ENCODE results near the gene RPGRIP1. TPM values are rescaled to one million over a fixed set of nuclear protein-coding genes. Genes with fewer than 3 reads are reported as not detected.
"Not testable (repeated sequence)": the region's sequence is repeated elsewhere in the genome, so short reads cannot be mapped to it uniquely, and the experiment has no call there.

The RPGRIP1 gene
- total RNA-seq, 1 donor from 2014 or later: not detected

GRCh38 chr14:21299562-21300130 lies 19.8 kb downstream of the RPGRIP1 start:
- no peak for DNase-seq (ENCODE audit: low read depth, low spot score)

- no peak for DNase-seq (ENCODE audit: low read depth, low spot score)
These were observed 21.0 kb downstream of the RPGRIP1 start for GRCh38 chr14:21300892-21301291.

DNA sequence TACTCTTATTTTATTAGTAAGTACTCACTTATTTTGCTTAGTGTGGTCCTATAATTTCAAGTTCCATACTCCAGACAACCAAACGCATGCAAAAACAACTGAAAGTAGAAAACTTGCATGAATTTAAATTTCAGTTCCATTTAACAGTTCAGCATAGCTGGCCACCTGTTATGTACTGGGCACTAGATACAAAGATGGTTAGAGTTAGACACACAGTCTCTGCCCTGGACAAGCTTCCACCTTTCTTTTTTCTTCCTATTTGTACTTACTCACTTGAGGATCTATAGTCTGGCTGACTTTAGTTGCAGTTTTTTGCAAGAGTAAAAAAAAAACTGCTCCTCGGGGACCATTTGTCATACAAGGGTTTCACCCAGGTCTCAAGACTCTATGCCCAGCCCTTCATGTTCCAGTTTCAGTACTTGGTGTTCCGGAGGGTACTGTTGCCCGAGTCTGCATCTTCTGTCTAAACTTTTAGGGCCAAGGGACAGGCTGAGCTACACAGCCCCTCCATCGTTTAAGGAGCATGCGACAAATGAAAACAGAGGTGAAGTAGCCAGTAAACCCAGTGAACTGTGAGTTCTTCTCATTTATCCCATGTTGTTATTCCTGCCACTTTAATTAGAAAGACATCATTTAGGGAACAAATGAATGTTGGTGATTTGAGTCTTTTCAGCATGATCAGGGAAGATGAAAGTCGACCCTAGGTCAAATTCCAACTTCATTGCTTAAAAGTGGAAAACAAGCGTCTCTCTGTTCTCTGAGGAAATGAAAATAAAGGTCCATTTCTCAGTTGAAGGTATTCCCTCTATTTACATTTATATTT lies 22.3 kb downstream of the RPGRIP1 start:
- no peak for DNase-seq (ENCODE audit: low read depth, low spot score)

DNA sequence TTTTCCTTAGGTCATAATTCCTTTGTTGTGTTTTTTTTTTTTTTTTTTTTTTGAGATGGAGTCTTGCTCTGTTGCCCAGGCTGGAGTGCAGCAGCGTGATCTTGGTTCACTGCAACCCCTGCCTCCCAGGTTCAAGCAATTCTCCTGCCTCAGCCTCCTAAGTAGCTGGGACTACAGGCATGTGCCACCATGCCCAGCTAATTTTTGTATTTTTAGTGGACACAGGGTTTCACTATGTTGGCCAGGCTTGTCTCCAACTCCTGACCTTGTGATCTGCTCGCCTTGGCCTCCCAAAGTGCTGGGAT lies 22.9 kb downstream of the RPGRIP1 start:
- DNase-seq (ENCODE audit: low read depth, low spot score): not testable (repeated sequence)

- DNase-seq (ENCODE audit: low read depth, low spot score): no peak
These were observed 27.8 kb downstream of the RPGRIP1 start for GRCh38 chr14:21307637-21308036.

DNA sequence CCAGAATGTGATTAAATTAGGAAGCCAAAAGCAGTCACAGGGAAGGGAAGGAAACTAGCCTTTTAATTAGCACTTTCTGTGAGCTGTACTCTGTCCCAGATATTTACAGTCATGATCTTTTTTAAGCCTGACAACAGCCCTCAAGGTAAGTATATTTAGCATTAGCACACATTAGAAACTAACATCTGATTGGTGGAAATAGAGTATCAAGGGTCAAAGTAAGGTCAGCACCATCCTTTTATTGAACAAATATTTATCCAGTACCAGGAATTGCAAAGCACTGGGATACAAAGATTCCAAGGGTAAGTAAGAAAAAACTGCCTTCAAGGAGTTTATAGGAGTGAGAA lies 28.2 kb downstream of the RPGRIP1 start:
- no peak for DNase-seq (ENCODE audit: low read depth, low spot score)

DNA sequence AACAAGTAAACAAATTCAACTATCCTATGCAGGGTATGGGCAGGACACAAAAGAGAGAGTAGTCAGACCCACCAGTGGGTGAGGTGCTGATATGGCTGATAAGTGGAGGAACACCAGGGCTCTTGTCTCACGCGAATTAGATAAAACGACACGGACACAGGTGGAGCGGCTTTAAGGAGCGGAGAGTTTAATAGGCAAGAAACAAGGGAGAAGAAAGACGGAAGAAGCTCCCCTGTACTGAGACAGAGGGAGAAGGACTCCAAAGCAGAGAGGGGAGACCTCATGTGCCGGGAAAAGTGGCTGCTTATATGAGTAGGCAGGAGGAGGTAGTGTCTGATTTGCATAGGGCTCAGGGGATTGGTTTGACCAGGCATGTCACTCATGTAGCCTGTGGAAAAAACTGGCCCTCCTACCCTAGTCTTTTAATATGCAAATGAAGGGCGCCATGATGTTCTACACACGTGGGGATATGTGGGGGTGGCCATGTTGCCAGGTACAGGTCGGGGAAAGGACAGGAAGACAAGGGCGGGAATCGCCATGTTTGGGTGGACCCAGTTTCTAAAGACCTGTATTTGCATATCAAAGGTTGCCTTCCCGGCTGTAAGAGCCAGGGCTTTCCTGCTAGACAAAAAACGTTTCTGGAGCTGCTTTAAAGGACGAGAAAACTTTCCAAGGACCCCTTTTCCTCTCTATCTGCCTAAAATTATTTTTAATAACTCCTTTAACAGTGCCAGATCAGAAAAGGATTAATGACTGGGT lies 28.8 kb downstream of the RPGRIP1 start:
- peak; percentile 27 for DNase-seq (ENCODE audit: low read depth, low spot score)

- no peak for DNase-seq (ENCODE audit: low read depth, low spot score)
These were observed 29.4 kb downstream of the RPGRIP1 start for GRCh38 chr14:21309238-21309636.

DNA sequence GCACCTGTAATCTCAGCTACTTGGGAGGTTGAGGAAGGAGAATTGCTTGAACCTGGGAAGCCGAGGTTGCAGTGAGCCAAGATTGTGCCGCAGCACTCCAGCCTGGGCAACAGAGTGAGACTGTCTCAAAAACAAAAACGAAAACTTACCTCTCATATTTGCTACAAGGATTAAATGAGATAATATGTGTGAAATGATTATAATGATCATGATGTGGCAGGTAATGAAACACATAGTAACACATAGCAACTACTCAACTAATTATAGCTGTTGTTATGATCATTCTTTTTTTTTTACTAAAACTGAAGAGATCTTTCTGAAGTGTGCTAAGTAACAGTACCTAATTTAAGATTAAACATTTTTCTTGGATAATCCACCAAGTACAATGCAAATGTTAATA lies 30.1 kb downstream of the RPGRIP1 start:
- DNase-seq (ENCODE audit: low read depth, low spot score): no peak

- no peak for DNase-seq (ENCODE audit: low read depth, low spot score)
These were observed 31.7 kb downstream of the RPGRIP1 start for GRCh38 chr14:21311614-21312013.

GRCh38 chr14:21313512-21313911 lies 33.6 kb downstream of the RPGRIP1 start:
- no peak for DNase-seq (ENCODE audit: low read depth, low spot score)

GRCh38 chr14:21317398-21317797 lies 37.5 kb downstream of the RPGRIP1 start:
- no peak for DNase-seq (ENCODE audit: low read depth, low spot score)

DNA sequence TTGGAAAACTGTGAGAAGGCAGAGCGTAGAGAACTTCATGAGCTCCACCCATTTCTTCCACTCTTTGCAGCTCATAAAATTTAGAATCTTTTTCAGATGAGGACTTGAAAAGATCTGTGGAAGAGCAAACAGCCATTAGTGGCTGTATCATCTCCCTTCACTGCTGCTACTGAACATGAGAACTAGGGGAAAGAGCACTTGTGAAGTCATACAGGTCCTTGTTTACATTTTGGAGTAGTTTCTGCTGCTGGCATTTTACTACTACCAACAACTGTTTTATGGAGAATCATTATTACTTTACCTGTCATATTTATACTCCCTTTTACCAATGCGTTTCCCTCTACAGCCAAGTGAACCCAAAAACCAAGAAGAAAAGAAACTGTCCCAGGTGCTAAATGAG lies 41.0 kb downstream of the RPGRIP1 start:
- DNase-seq (ENCODE audit: low read depth, low spot score): no peak

GRCh38 chr14:21322716-21323115 lies 42.8 kb downstream of the RPGRIP1 start:
- DNase-seq (ENCODE audit: low read depth, low spot score): no peak

GRCh38 chr14:21326972-21327371 lies 47.1 kb downstream of the RPGRIP1 start:
- DNase-seq (ENCODE audit: low read depth, low spot score): no peak

Other genes starting within 250 kb of the RPGRIP1 start
- not detected in 2 replicates for gene TPPP2, start 249.9 kb upstream of the RPGRIP1 start, total RNA-seq
- not detected in 2 replicates for gene RNASE13, start 245.3 kb upstream of the RPGRIP1 start, total RNA-seq
- not detected in 2 replicates for gene RNASE7, start 237.7 kb upstream of the RPGRIP1 start, total RNA-seq
- gene RNASE8, start 222.3 kb upstream of the RPGRIP1 start, total RNA-seq: not detected in 2 replicates
- 4.1 and 6.2 TPM in 2 replicates for gene ARHGEF40, start 209.8 kb upstream of the RPGRIP1 start, total RNA-seq
- gene ZNF219, start 181.4 kb upstream of the RPGRIP1 start, total RNA-seq: 3.9 and 4.2 TPM in 2 replicates
- not detected in 2 replicates for gene TMEM253, start 179.0 kb upstream of the RPGRIP1 start, total RNA-seq
- gene OR5AU1, start 124.0 kb upstream of the RPGRIP1 start, total RNA-seq: not detected in 2 replicates
- gene HNRNPC, start 10.6 kb upstream of the RPGRIP1 start, total RNA-seq: 905 and 1,085 TPM in 2 replicates
- gene SUPT16H, start 103.9 kb downstream of the RPGRIP1 start, total RNA-seq: 98.9 and 125 TPM in 2 replicates
- 50.4 and 61.3 TPM in 2 replicates for gene CHD8, start 176.0 kb downstream of the RPGRIP1 start, total RNA-seq
- 28.3 and 39.6 TPM in 2 replicates for gene RAB2B, start 196.9 kb downstream of the RPGRIP1 start, total RNA-seq
- 22.3 and 45.6 TPM in 2 replicates for gene TOX4, start 197.1 kb downstream of the RPGRIP1 start, total RNA-seq
- gene METTL3, start 231.3 kb downstream of the RPGRIP1 start, total RNA-seq: 56.0 and 87.3 TPM in 2 replicates
- 0.79 and 0.95 TPM in 2 replicates for gene SALL2, start 246.3 kb downstream of the RPGRIP1 start, total RNA-seq

All from pulmonary artery endothelial cell (primary cell).